NCI-H446 (cell line): ENCODE measurements around the gene CTSC.
"Not testable (repeated sequence)": the region's sequence is repeated elsewhere in the genome, so short reads cannot be mapped to it uniquely, and the experiment has no call there.

ENCODE experiments used
- DNase-seq, 2 experiments: peaks; one replicate each; lab custom pipeline; 2025; lab: John Stamatoyannopoulos, UW

Gene CTSC

GRCh38 chr11:88282747-88283515, 54.6 kb downstream of the CTSC start:
- DNase-seq: peak in 1 of 2 experiments; percentile 48

DNA sequence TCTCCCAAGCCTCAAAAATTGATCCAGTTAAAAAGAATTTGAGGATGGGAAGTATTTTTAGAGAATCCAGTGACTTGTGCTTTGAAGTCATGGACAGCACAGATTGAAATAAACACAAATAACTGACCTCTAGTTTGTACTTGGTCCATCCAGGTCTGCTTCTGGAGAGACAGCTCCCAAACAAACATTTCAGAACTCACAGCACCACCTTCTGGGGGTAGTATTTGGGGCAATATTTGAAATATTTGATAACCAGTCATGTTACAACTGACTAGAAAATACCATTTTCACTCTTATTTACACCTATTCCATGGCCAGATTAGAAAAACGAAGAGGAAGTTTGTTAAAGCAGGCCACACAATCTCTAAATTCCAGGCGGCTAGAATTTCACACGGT, 56.2 kb downstream of the CTSC start:
- DNase-seq: no peak

DNA sequence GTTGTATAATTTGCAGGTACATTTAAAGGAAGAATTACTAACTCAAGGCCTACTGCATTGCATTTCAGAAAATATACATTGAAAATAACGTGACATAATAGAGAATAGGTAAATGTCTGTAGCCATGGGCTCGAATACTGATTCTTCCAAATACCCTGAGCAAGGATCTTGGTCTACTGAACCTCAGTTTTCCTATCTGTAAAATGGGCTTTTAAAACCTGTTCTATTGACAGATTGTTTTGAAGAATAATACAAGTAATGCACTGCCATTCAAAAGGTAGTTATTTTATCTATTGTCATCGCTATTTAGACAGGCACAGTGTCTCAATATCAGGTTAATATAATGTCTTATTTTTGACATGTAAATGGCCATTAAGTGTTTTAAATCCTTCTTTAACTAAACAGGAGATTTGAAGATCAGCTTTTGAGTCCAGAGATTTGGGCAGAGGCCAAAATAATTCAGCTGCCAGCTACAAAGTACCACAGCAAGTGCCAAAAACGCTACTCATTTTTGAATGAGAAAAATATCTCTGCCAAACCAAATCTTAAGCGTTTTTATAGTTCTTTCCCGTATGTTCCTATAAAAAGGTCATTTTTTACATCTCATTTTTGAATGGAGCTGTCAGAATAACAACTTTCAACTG, 56.7 kb downstream of the CTSC start:
- peak; percentile 50 to 89 for DNase-seq

GRCh38 chr11:88277349-88277915, 60.1 kb downstream of the CTSC start:
- DNase-seq: no peak

DNA sequence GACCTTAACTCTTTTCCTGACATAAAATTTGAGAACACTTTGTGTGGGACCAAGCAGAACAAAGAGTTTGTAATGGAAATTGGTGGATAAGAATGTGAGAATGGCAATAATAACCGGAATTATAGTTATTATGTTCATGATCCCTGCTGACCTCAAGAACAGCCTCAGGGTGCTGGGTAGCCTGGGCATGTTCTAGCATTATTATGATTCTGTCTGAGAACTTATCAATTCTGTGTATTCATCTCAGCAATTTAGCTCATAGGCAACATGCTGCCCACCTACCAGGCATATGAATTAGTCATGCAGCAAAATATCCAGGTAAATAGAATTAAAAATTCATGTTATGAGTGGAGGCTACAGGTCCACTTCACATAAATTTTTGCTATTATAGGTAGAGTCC, 61.9 kb downstream of the CTSC start:
- DNase-seq: no peak

DNA sequence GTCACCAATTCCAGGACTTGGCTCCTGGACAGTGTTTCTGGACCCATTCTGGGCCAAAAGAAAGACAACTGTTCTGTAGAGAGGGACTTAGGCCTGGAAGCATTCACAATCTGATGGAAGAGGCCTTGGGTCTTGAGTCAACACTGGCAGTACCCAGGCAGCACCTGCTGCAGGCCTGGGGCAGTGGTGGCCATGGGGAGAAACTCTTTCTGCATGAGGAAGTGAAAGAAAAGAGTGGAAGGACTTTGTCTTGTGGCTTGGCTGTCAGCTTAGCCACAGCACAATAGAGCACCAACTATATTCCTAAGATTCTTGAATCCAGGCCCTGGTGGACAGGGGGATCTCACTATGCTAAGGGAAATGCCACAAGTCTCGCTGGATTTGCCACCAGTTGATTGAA, 70.6 kb downstream of the CTSC start:
- DNase-seq: no peak

DNA sequence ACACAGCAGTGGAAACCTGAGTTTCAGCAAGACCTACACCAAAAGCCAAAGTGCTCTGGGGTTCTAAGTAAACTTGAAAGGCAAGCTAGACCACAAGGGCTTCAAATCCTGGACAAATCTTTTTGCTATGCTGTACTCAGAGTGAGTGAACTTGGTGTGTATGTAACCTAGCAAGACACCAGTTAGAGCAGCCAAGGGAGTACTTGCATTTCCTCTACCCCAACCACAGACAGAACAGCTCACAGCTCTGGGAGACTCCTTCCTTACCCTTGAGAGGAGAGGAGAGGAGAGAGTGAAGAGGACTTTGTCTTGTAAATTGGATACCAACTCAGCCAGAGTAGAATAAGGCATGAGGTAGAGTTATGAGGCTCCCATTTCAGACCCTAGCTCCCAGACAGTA, 71.4 kb downstream of the CTSC start:
- no peak for DNase-seq

GRCh38 chr11:88259431-88259830, 78.1 kb downstream of the CTSC start:
- DNase-seq: no peak

GRCh38 chr11:88252208-88252607, 85.3 kb downstream of the CTSC start:
- DNase-seq: no peak

DNA sequence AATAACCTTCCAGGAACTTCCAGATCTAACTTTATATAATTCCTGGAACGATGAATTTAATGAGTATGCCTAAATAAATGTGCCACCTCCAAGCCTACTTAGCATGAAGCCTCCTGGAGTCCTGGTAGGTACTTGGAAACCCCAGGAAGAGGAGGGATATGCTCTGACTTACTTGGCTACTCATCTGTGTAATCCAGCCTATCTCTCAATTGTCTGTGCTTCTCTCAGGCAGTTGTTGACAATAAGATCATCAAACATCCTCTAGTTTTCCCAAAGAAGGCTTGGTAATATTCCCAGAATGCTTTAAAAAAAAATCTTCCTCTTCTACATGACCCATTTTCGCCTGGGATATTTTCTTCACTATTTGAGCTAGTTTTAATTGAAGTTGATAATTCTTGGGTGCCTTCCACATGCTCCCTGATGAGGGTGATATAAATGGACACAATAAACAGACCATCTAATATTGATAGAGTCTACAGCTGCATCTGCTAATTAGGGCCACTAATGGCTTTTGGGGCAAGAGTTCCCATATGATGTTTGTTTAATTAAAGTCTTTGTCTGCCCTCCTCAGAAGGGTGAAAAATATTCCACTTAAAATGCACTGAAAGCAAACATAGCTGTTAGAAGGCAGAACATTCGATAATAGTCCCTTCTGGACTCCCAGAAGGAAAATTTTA, 86.8 kb downstream of the CTSC start:
- DNase-seq: no peak

DNA sequence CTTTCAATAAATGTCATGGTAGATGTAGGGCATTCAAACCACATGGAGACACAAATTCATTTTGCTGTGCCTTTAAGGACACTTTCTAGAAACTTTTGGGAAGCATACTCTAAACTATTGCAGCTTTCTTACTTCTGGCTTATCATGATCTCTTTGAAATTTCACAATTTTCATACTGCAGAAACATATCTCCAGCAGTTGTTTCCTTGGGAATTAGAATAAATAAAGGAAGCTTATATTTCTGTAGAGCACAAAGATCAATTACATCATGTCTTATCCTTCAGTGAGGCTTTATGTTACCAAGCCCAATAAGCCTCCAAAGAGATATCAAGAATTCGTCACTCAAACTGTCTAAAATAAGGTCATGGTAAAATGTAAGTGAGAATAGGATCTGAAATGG, 87.8 kb downstream of the CTSC start:
- DNase-seq: no peak

- no peak for DNase-seq
These were observed 90.8 kb downstream of the CTSC start for GRCh38 chr11:88246696-88247095.

GRCh38 chr11:88245576-88245975, 92.0 kb downstream of the CTSC start:
- not testable (repeated sequence) for DNase-seq
